ENCODE measurements around the gene SOD1.

The SOD1 gene

DNA sequence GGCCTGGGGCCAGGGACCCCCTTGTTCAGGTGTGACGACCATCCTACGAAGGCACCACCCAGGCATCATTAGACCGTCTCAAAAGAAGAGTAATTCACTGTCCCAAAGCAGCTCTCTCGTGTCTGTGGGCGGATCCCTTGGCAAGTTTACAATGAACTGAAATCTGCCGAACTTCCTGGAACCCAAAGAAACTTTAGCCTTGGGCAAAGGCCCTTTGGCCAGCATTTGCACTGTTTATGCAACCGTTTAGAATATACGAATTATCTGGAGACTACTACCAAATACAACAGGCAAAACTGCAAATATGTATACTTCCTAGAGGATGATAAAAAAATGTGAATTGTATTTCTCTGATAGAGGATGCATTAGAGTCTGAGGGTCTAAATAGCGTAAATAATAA, 1.4 kb upstream of the SOD1 start:
- Histone ChIP-seq H3K4me3 (IDR thresholded peaks at IDR 0.05; ENCODE audit: insufficient read depth, low read depth, low read length) (no peak overlapping the region), H4K20me1 (ENCODE audit: insufficient read depth) (peaks cover 13% of the 10 kb centered on the region; the same call in 1 of the 2 replicates), H3K9ac (no peak overlapping the region), H3K36me3 (ENCODE audit: insufficient read depth) (peaks cover 5% of the 10 kb centered on the region; the same call in 1 of the 2 replicates), H3K4me1 (ENCODE audit: low read depth, poor library complexity, severe bottlenecking) (peaks cover 24% of the 10 kb centered on the region), H3K27me3 (ENCODE audit: insufficient read depth, low read depth) (no peaks in the 10 kb centered on the region), H2AFZ (ENCODE audit: low read depth) (no peak overlapping the region), H3K79me2 (ENCODE audit: insufficient read depth, low read depth) (peaks cover 31% of the 10 kb centered on the region), H3K27ac (no peak overlapping the region), H3K4me2 (no peak overlapping the region)
- TF ChIP-seq, protein P1, sequence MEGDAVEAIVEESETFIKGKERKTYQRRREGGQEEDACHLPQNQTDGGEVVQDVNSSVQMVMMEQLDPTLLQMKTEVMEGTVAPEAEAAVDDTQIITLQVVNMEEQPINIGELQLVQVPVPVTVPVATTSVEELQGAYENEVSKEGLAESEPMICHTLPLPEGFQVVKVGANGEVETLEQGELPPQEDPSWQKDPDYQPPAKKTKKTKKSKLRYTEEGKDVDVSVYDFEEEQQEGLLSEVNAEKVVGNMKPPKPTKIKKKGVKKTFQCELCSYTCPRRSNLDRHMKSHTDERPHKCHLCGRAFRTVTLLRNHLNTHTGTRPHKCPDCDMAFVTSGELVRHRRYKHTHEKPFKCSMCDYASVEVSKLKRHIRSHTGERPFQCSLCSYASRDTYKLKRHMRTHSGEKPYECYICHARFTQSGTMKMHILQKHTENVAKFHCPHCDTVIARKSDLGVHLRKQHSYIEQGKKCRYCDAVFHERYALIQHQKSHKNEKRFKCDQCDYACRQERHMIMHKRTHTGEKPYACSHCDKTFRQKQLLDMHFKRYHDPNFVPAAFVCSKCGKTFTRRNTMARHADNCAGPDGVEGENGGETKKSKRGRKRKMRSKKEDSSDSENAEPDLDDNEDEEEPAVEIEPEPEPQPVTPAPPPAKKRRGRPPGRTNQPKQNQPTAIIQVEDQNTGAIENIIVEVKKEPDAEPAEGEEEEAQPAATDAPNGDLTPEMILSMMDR (conservative IDR thresholded peaks at IDR 0.05; ENCODE audit: low read depth, low read length), result no peak

DNA sequence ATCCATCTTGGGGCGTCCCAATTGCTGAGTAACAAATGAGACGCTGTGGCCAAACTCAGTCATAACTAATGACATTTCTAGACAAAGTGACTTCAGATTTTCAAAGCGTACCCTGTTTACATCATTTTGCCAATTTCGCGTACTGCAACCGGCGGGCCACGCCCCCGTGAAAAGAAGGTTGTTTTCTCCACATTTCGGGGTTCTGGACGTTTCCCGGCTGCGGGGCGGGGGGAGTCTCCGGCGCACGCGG, 282 bp upstream of the SOD1 start:
- Histone ChIP-seq H3K36me3 (ENCODE audit: insufficient read depth) (peaks cover 9% of the 10 kb centered on the region; the same call in 1 of the 2 replicates), H3K27me3 (ENCODE audit: insufficient read depth, low read depth) (no peaks in the 10 kb centered on the region), H3K79me2 (ENCODE audit: insufficient read depth, low read depth) (peaks cover 43% of the 10 kb centered on the region), H2AFZ (ENCODE audit: low read depth) (peak overlapping the region; percentile 80), H3K9ac (peak overlapping the region; percentile 85; the same call in 1 of the 2 replicates), H3K4me3 (IDR thresholded peaks at IDR 0.05; ENCODE audit: insufficient read depth, low read depth, low read length) (no peak overlapping the region), H3K4me1 (ENCODE audit: low read depth, poor library complexity, severe bottlenecking) (peaks cover 34% of the 10 kb centered on the region), H4K20me1 (ENCODE audit: insufficient read depth) (peaks cover 24% of the 10 kb centered on the region), H3K27ac (peak overlapping the region; percentile 63), H3K4me2 (peak overlapping the region; percentile 72)
- TF ChIP-seq, protein P1 (conservative IDR thresholded peaks at IDR 0.05; ENCODE audit: low read depth, low read length), result 0 out of 2 replicates have a peak, but pooled peaks have one; percentile 15

DNA sequence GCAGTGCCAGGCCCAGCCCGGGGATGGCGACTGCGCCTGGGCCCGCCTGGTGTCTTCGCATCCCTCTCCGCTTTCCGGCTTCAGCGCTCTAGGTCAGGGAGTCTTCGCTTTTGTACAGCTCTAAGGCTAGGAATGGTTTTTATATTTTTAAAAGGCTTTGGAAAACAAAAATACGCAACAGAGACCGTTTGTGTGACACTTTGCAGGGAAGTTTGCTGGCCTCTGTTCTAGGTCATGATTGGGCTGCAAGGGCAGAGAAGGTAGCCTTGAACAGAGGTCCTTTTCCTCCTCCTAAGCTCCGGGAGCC, 719 bp downstream of the SOD1 start:
- H3K27ac ChIP-seq, result peak overlapping the region; percentile 63
- H3K79me2 ChIP-seq (ENCODE audit: insufficient read depth, low read depth), result peaks cover 53% of the 10 kb centered on the region
- no peak overlapping the region for H3K4me3 ChIP-seq (IDR thresholded peaks at IDR 0.05; ENCODE audit: insufficient read depth, low read depth, low read length)
- H4K20me1 ChIP-seq (ENCODE audit: insufficient read depth), result peaks cover 31% of the 10 kb centered on the region
- peak overlapping the region; percentile 85 for H3K9ac ChIP-seq
- H3K36me3 ChIP-seq (ENCODE audit: insufficient read depth), result peaks cover 12% of the 10 kb centered on the region; the same call in 1 of the 2 replicates
- H3K4me1 ChIP-seq (ENCODE audit: low read depth, poor library complexity, severe bottlenecking), result peaks cover 44% of the 10 kb centered on the region
- TF ChIP-seq, protein P1 (conservative IDR thresholded peaks at IDR 0.05; ENCODE audit: low read depth, low read length), result no peak
- no peaks in the 10 kb centered on the region for H3K27me3 ChIP-seq (ENCODE audit: insufficient read depth, low read depth)
- peak overlapping the region; percentile 8; the same call in 1 of the 2 replicates for H2AFZ ChIP-seq (ENCODE audit: low read depth)
- H3K4me2 ChIP-seq, result peak overlapping the region; percentile 91

DNA sequence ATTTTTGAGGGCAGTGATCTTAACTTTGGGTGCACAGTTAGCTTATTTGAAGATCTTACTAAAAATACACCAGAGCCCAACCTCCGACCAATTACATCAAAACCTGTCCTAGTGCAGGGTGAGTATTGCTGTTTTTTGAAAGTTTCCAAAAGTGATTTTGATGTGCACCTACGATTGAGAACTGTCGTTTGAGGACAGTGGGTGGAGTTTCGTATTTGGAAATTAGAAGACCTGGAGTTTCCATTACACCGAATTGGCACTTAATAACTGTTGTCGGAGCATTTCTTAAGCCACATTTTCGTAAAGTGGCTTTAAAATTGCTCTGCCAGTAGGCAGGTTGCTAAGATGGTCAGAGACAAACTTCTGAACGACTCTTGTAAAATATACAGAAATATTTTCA, 1.1 kb downstream of the SOD1 start:
- TF ChIP-seq, protein P1 (conservative IDR thresholded peaks at IDR 0.05; ENCODE audit: low read depth, low read length), result no peak
- peak overlapping the region; percentile 91 for H3K4me2 ChIP-seq
- H3K36me3 ChIP-seq (ENCODE audit: insufficient read depth), result peaks cover 12% of the 10 kb centered on the region; the same call in 1 of the 2 replicates
- H3K79me2 ChIP-seq (ENCODE audit: insufficient read depth, low read depth), result peaks cover 57% of the 10 kb centered on the region
- H2AFZ ChIP-seq (ENCODE audit: low read depth), result peak overlapping the region; percentile 8; the same call in 1 of the 2 replicates
- peaks cover 35% of the 10 kb centered on the region for H4K20me1 ChIP-seq (ENCODE audit: insufficient read depth)
- no peak overlapping the region for H3K4me3 ChIP-seq (IDR thresholded peaks at IDR 0.05; ENCODE audit: insufficient read depth, low read depth, low read length)
- no peaks in the 10 kb centered on the region for H3K27me3 ChIP-seq (ENCODE audit: insufficient read depth, low read depth)
- H3K9ac ChIP-seq, result peak overlapping the region; percentile 85
- H3K4me1 ChIP-seq (ENCODE audit: low read depth, poor library complexity, severe bottlenecking), result peaks cover 46% of the 10 kb centered on the region
- H3K27ac ChIP-seq, result peak overlapping the region; percentile 63
